GM10248 (cell line): Measurements from ENCODE around the gene CFAP410.
A peak's percentile ranks its signal among the peaks of the same experiment; 100 is the strongest.

Experiments used
- CTCF ChIA-PET: fragments of 300-600 bp; sonication (Branson Sonifier 250); formaldehyde crosslinking; extraction: SDS; loops from one replicate; lab custom pipeline; 2021; ENCODE audit warnings: antibody characterized with exemption; lab: Yijun Ruan, JAX
- POLR2A ChIA-PET: fragments of 350-650 bp; sonication (Branson Sonifier 250); formaldehyde crosslinking; extraction: SDS; loops from one replicate; lab custom pipeline; 2020; ENCODE audit warnings: antibody characterized with exemption; lab: Yijun Ruan, JAX
- DNase-seq: peaks from one replicate; pipeline ENCODE4 v3.0.0; 2012; ENCODE audit errors: extremely low spot score
- TF ChIP-seq, protein P1 (sequence below): IDR thresholded peaks from 2 replicates; pipeline ENCODE4 v1.5.1; 2012; ENCODE audit warnings: mild to moderate bottlenecking, low read depth; ENCODE audit errors: extremely low read depth, missing control alignments, control extremely low read depth

Gene CFAP410

DNA sequence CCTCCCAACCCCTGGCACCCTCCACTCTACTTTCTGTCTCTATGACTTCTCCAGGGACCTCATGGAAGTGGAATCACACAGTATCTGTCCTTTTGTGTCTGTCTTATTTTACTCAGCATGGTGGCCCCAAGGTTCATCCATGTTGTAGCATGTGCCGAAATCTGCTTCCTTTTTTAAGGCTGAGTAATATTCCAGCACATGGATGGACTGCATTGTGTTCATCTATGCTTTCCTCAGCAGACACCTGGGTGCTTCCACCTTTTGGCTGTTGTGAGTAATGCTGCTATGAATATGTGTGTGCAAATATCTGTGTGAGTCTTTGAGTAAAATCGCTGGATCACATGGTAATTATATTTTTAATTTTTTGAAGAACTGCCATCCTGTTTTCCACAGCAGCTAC is 40.9 kb downstream of the CFAP410 start:
- TF ChIP-seq, protein P1, sequence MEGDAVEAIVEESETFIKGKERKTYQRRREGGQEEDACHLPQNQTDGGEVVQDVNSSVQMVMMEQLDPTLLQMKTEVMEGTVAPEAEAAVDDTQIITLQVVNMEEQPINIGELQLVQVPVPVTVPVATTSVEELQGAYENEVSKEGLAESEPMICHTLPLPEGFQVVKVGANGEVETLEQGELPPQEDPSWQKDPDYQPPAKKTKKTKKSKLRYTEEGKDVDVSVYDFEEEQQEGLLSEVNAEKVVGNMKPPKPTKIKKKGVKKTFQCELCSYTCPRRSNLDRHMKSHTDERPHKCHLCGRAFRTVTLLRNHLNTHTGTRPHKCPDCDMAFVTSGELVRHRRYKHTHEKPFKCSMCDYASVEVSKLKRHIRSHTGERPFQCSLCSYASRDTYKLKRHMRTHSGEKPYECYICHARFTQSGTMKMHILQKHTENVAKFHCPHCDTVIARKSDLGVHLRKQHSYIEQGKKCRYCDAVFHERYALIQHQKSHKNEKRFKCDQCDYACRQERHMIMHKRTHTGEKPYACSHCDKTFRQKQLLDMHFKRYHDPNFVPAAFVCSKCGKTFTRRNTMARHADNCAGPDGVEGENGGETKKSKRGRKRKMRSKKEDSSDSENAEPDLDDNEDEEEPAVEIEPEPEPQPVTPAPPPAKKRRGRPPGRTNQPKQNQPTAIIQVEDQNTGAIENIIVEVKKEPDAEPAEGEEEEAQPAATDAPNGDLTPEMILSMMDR, result peak; percentile 27
- POLR2A ChIA-PET, result no interaction called here
- DNase-seq, result no peak
- CTCF ChIA-PET, result interaction anchor here (1.1 to 3.4 kb wide), 18 partner anchors 9 to 495 kb away, joined by 3 to 19 read pairs (median 5); partner anchors contain the start of genes CFAP410 and TRPM2

DNA sequence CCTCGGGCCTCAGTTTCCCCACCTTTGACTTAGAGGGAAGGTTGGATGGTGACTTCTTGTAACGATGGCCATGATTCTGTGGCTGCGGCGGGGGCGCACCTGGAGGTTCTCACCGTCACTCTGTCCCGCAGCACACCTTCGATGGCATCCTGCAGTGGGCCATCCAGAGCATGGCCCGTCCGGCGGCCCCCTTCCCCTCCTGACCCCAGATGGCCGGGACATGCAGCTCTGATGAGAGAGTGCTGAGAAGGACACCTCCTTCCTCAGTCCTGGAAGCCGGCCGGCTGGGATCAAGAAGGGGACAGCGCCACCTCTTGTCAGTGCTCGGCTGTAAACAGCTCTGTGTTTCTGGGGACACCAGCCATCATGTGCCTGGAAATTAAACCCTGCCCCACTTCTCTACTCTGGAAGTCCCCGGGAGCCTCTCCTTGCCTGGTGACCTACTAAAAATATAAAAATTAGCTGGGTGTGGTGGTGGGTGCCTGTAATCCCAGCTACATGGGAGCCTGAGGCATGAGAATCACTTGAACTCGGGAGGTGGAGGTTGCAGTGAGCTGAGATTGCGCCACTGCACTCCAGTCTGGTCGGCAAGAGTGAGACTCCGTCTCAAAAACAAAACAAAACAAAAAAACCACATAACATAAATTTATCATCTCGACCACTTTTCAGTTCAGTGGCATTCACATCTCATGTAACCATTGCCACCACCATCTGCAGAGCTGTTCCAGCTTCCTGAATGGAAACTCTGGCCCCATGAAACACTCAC is 41.5 kb downstream of the CFAP410 start:
- ChIA-PET CTCF (interaction anchor here (1.0 to 3.4 kb wide), 19 partner anchors 10 to 496 kb away, joined by 3 to 19 read pairs (median 5); partner anchors contain the start of genes CFAP410 and TRPM2), POLR2A (no interaction called here)
- TF ChIP-seq, protein P1, result peak; percentile 84

GRCh38 chr21:44296916-44297315 is 42.3 kb downstream of the CFAP410 start:
- POLR2A ChIA-PET, result no interaction called here
- no peak for DNase-seq
- CTCF ChIA-PET, result interaction anchor here (1.0 to 3.4 kb wide), 14 partner anchors 10 to 473 kb away, joined by 3 to 19 read pairs (median 5); partner anchors contain the start of gene TRPM2
- TF ChIP-seq, protein P1, result no peak

More for the DNA sequence above, 41.5 kb downstream of the CFAP410 start:
- DNase-seq, result peak; percentile 90

DNA sequence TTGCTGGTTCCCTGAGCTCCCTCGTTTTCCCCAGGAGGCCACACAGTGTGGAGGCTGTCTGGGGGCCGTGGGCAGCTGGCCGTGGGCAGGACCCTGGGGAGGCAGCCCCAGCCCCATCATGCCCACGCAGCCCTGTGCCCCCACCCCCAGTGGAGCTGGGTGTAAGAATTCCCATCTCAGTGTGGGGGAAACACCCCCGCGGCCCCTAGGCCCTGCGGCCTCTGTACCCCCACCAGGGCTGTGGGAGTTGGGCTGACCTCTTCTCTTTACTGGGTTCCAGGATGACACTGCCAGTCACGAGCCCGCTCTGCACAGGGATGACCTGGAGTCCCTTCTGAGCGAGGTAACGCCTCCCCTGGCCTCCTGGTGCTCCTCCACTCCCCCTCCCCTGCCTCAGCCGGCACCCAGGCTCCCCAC is 43.1 kb downstream of the CFAP410 start:
- no peak for DNase-seq
- TF ChIP-seq, protein P1, result no peak
- CTCF ChIA-PET, result interaction anchor here (0.8 to 3.4 kb wide), 5 partner anchors 8 to 204 kb away, joined by 3 to 18 read pairs (median 8); no protein-coding TSS in a partner anchor
- POLR2A ChIA-PET, result no interaction called here

- POLR2A ChIA-PET, result no interaction called here
- DNase-seq, result peak; percentile 59
- CTCF ChIA-PET, result interaction anchor here (0.8 to 3.4 kb wide), 4 partner anchors 9 to 24 kb away, joined by 3 to 18 read pairs (median 7); no protein-coding TSS in a partner anchor
- TF ChIP-seq, protein P1, result no peak
Measured at GRCh38 chr21:44295646-44296045, 43.5 kb downstream of the CFAP410 start.

DNA sequence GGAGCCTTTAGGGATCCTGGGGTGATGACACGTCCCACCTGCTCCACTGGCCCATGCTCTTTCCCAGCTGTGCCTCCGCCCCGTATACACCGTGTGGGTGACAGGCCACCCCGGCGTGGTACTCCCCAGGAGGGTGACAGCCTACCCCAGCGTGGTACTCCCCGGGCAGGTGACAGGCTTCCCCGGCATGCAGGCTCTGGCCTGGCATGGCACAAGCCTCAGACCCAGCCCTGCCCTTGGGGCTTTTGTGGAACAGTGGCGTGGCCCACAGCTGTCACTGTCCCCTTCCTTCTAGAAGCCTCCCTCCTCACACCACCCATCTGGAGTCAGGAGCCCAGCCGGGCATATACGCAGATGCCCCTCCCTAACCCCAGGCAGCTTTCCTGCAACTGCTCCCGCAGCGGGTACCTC is 44.0 kb downstream of the CFAP410 start:
- POLR2A ChIA-PET, result no interaction called here
- DNase-seq, result no peak
- TF ChIP-seq, protein P1, result no peak
- CTCF ChIA-PET, result interaction anchor here (1.0 to 3.4 kb wide), 3 partner anchors 8 to 24 kb away, joined by 3 to 18 read pairs (median 4); no protein-coding TSS in a partner anchor
